Measurements from ENCODE around the gene GSTA4. TPM values are rescaled to one million over a fixed set of nuclear protein-coding genes. Genes with fewer than 3 reads are reported as not detected.

The GSTA4 gene
- total RNA-seq, 2 experiments from 2014 or later = 2.9 to 3.5 TPM

- CTCF ChIA-PET = interaction anchor here (3.8 kb wide), 1 partner anchor 10 kb away, joined by 39 read pairs; the partner anchor contains the start of gene GSTA4
- ATAC-seq = no peak
- Mint-ChIP-seq H3K4me3 (no peak overlapping the region), H3K9me3 (ENCODE audit: insufficient read depth) (no peaks in the 10 kb centered on the region), H3K36me3 (ENCODE audit: low read depth) (peaks cover 11% of the 10 kb centered on the region), H3K27me3 (ENCODE audit: low read depth) (peaks cover 32% of the 10 kb centered on the region), H3K4me1 (ENCODE audit: low read depth) (peaks cover 39% of the 10 kb centered on the region), H3K27ac (no peak overlapping the region)
- POLR2A ChIA-PET = no interaction called here
- no peak for DNase-seq
These were observed 9.9 kb downstream of the GSTA4 start for GRCh38 chr6:52985228-52985627.

- ChIA-PET POLR2A (no interaction called here), CTCF (interaction anchor here (1.3 to 3.8 kb wide), 2 partner anchors 11 to 79 kb away, joined by 3 to 39 read pairs; partner anchors contain the start of gene GSTA4)
- Mint-ChIP-seq H3K36me3 (ENCODE audit: low read depth) (peaks cover 11% of the 10 kb centered on the region), H3K27ac (peak overlapping the region; percentile 66), H3K4me3 (peak overlapping the region; percentile 36), H3K4me1 (ENCODE audit: low read depth) (peaks cover 39% of the 10 kb centered on the region), H3K9me3 (ENCODE audit: insufficient read depth) (no peaks in the 10 kb centered on the region), H3K27me3 (ENCODE audit: low read depth) (peaks cover 30% of the 10 kb centered on the region)
- DNase-seq (peak; percentile 79), ATAC-seq (peak; percentile 89)
These were observed 10.8 kb downstream of the GSTA4 start for GRCh38 chr6:52984247-52984646.

DNA sequence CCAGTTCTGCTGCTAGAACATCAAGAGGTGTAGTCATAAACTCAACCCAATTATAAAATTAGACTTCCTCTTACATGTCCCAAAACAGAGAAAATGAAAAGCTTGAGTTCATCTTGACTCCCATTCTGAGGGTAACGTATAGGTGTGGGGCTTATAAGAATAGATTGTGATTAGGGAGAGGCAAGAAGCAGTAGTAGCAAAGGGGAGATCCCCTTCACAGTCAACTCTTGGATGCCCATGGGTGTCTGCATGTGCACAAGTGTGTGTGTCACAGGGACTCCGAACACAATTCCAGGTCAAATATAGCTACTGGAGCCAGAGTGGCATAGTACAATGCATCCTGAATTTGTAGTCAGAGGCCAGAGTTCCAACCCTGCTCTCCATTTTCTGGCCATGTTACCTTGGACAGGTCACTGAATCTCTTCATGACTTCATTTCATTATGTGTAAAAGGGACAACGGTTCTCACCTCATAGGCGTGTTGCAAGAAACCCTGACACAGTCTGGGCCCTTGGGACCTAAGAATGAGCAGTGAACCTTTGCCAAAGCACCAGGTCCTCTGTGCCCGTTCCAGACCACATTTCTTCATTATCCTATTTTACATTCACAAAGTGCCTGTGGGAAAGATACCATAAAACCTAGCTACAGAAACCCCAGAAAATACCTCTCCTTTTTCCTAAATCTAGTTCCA, 11.8 kb downstream of the GSTA4 start:
- H3K9me3 Mint-ChIP-seq (ENCODE audit: insufficient read depth) = no peaks in the 10 kb centered on the region

GRCh38 chr6:52982680-52983079, 12.4 kb downstream of the GSTA4 start:
- ATAC-seq = no peak
- H3K4me3 Mint-ChIP-seq = no peak overlapping the region
- peaks cover 39% of the 10 kb centered on the region for H3K4me1 Mint-ChIP-seq (ENCODE audit: low read depth)
- DNase-seq = no peak
- peaks cover 11% of the 10 kb centered on the region for H3K36me3 Mint-ChIP-seq (ENCODE audit: low read depth)
- H3K27me3 Mint-ChIP-seq (ENCODE audit: low read depth) = peaks cover 31% of the 10 kb centered on the region
- CTCF ChIA-PET = interaction anchor here (3.8 kb wide), 1 partner anchor 12 kb away, joined by 39 read pairs; the partner anchor contains the start of gene GSTA4
- no peak overlapping the region for H3K27ac Mint-ChIP-seq
- no peaks in the 10 kb centered on the region for H3K9me3 Mint-ChIP-seq (ENCODE audit: insufficient read depth)
- POLR2A ChIA-PET = no interaction called here

More for the DNA sequence above, 11.8 kb downstream of the GSTA4 start:
- Mint-ChIP-seq H3K4me3 (no peak overlapping the region), H3K27ac (peak overlapping the region; percentile 66), H3K4me1 (ENCODE audit: low read depth) (peaks cover 39% of the 10 kb centered on the region), H3K36me3 (ENCODE audit: low read depth) (peaks cover 11% of the 10 kb centered on the region), H3K27me3 (ENCODE audit: low read depth) (peaks cover 29% of the 10 kb centered on the region)
- ChIA-PET CTCF (interaction anchor here (1.3 to 3.8 kb wide), 2 partner anchors 12 to 80 kb away, joined by 3 to 39 read pairs; partner anchors contain the start of gene GSTA4), POLR2A (interaction anchor here (0.6 kb wide), 1 partner anchor 698 kb away, joined by 3 read pairs; no protein-coding TSS in a partner anchor)
- DNase-seq (no peak), ATAC-seq (no peak)

DNA sequence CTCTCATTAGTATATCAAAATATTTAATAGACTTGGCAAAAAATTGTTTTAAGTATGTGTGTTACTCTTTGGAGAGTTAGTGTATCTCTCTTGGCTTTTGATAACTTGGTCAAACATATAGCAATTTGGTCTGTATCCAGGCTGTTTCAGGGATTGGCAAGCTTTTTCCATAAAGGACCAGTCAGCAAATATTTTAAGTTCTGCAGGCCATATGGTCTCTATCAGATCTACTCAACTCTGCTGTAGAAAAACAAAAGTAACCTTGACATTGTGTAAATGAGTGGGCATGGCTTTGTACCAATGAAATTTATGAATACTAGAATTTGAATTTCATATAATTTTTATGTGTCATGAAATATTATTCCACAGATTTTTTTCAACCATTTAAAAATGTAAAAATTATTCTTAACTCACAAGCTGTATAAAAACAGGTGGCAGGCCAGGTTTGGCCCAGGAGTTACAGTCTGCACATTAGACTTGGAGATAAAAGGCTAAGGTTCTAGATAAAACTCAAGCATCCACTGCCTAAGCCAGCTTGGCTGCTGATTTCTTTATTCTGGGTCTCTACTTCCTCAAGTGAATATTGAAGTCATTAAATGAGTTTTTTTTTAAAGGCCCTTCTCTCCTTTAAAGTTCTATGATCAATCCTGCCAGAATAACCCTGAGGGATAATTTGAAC, 13.7 kb downstream of the GSTA4 start:
- Mint-ChIP-seq H3K4me3 (no peak overlapping the region), H3K4me1 (ENCODE audit: low read depth) (peaks cover 46% of the 10 kb centered on the region), H3K36me3 (ENCODE audit: low read depth) (peaks cover 11% of the 10 kb centered on the region), H3K27me3 (ENCODE audit: low read depth) (peaks cover 22% of the 10 kb centered on the region), H3K27ac (no peak overlapping the region), H3K9me3 (ENCODE audit: insufficient read depth) (no peaks in the 10 kb centered on the region)
- POLR2A ChIA-PET = interaction anchor here (0.6 kb wide), 1 partner anchor 379 kb away, joined by 3 read pairs; no protein-coding TSS in a partner anchor
- DNase-seq (no peak), ATAC-seq (no peak)
- CTCF ChIA-PET = no interaction called here

DNA sequence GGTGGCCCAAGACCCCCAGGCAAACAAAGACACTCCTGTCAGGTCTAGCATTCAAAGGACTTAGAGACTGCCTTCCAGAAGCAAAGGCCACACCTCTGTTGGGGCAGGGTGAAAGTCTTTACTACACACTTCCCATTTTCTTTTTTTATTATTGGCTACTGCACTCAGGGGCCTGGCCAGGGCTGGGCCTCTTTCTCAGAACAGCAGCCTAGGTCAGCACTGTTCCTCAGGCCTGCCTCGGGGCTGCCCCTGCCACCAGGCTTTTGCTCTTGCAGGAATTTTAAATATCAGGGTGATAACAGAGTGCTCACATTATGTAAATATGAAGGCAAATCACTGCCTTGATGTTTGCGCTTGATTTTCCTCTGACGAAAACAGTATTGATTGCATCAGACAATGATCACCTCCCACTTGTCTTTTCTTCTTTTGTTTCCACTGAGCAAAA, 18.5 kb downstream of the GSTA4 start:
- Mint-ChIP-seq H3K4me1 (ENCODE audit: low read depth) (peaks cover 13% of the 10 kb centered on the region), H3K9me3 (ENCODE audit: insufficient read depth) (no peaks in the 10 kb centered on the region), H3K4me3 (no peak overlapping the region), H3K27ac (no peak overlapping the region), H3K36me3 (ENCODE audit: low read depth) (peaks cover 4% of the 10 kb centered on the region), H3K27me3 (ENCODE audit: low read depth) (peaks cover 17% of the 10 kb centered on the region)
- POLR2A ChIA-PET = no interaction called here
- CTCF ChIA-PET = no interaction called here
- ATAC-seq = no peak
- no peak for DNase-seq

DNA sequence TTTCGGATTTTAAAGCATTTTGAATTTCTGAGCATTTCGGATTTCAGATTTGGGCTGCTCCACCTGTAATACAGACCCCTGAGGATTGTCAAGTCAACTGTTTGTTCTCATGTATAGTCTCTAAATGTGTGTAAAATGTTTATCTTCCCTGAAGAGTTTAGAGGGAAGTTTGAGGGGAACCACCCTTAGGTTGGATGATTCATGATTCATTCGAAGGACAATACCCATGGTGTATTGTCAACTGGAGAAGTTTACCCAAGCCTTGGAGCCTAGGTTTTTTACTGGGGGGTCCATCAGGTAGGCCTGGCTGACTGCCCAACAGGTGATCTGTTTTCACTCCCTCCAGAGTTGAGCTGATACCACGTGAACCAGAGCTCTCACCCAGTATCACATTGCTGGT, 18.9 kb downstream of the GSTA4 start:
- peaks cover 4% of the 10 kb centered on the region for H3K36me3 Mint-ChIP-seq (ENCODE audit: low read depth)
- POLR2A ChIA-PET = no interaction called here

DNA sequence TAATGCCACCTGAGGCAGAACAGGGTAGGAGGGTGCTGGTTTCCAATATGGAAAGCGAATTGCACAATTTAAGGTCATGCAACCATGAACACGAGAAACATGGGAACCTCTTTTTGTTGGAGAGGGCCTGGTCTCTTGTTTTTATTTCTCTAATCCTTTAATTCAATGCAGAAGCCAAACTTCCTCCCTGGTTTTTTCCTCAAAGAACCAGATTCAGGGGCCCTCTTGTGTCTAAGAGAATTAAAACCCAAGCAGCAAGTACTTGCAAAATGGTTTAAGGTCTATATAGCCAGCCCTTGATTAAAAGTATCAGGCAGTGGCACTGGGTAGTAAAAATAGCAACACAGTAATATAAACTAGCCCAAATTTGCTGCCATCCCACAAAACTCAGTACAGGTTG, 19.5 kb downstream of the GSTA4 start:
- no peak overlapping the region for H3K27ac Mint-ChIP-seq
- CTCF ChIA-PET = no interaction called here
- no peaks in the 10 kb centered on the region for H3K9me3 Mint-ChIP-seq (ENCODE audit: insufficient read depth)
- peaks cover 3% of the 10 kb centered on the region for H3K36me3 Mint-ChIP-seq (ENCODE audit: low read depth)
- peaks cover 16% of the 10 kb centered on the region for H3K27me3 Mint-ChIP-seq (ENCODE audit: low read depth)
- POLR2A ChIA-PET = no interaction called here
- peaks cover 13% of the 10 kb centered on the region for H3K4me1 Mint-ChIP-seq (ENCODE audit: low read depth)
- DNase-seq = no peak
- H3K4me3 Mint-ChIP-seq = no peak overlapping the region
- ATAC-seq = no peak

More for the DNA sequence above, 18.9 kb downstream of the GSTA4 start:
- no peak overlapping the region for H3K4me3 Mint-ChIP-seq
- no peak overlapping the region for H3K27ac Mint-ChIP-seq
- ATAC-seq (no peak), DNase-seq (no peak)
- H3K27me3 Mint-ChIP-seq (ENCODE audit: low read depth) = peaks cover 17% of the 10 kb centered on the region
- peaks cover 13% of the 10 kb centered on the region for H3K4me1 Mint-ChIP-seq (ENCODE audit: low read depth)
- no peaks in the 10 kb centered on the region for H3K9me3 Mint-ChIP-seq (ENCODE audit: insufficient read depth)
- CTCF ChIA-PET = no interaction called here

DNA sequence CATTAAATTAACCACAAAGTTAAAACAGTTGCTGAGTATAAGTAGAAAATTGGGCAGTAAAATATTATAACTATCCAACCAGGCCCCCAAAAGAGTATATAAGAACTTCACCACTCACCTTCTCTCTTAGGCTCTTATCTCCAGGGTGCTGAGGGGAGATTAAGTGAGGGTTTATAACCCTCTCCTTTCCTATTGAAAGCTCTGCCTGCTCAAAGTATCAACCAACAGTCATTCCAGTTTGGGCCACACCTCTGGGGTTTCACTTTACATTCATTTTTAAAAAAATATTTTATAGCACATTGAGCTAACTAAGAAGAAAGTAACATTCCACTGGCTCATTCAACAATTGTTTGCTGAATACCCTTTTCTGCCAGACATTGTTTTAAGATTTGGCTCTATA, 22.1 kb downstream of the GSTA4 start:
- H3K36me3 Mint-ChIP-seq (ENCODE audit: low read depth) = no peaks in the 10 kb centered on the region
- peaks cover 13% of the 10 kb centered on the region for H3K4me1 Mint-ChIP-seq (ENCODE audit: low read depth)
- DNase-seq (no peak), ATAC-seq (no peak)
- ChIA-PET POLR2A (no interaction called here), CTCF (no interaction called here)
- peaks cover 11% of the 10 kb centered on the region for H3K27me3 Mint-ChIP-seq (ENCODE audit: low read depth)
- H3K27ac Mint-ChIP-seq = no peak overlapping the region
- no peaks in the 10 kb centered on the region for H3K9me3 Mint-ChIP-seq (ENCODE audit: insufficient read depth)
- H3K4me3 Mint-ChIP-seq = no peak overlapping the region

DNA sequence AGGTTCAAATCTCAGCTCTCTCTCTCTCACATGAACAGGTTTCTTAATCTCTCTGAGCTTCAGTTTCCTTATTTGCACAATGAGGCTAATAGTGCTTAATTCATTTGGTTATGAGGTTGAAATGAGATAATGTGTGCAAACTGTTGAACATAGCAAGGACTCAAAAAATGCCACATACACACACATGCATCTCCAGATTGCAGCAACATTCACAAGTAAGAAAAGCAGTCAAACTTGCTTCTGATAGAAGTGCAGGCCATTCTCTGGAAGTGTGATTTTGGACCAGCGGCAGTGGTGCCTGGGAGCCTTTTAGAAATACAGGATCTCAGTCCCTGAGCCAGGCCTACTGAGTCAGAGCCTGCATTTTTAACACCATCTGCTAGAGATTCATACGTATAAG, 25.7 kb downstream of the GSTA4 start:
- ATAC-seq (no peak), DNase-seq (no peak)
- no peaks in the 10 kb centered on the region for H3K36me3 Mint-ChIP-seq (ENCODE audit: low read depth)
- ChIA-PET POLR2A (no interaction called here), CTCF (no interaction called here)
- no peaks in the 10 kb centered on the region for H3K4me1 Mint-ChIP-seq (ENCODE audit: low read depth)
- H3K27ac Mint-ChIP-seq = no peak overlapping the region
- H3K9me3 Mint-ChIP-seq (ENCODE audit: insufficient read depth) = no peaks in the 10 kb centered on the region
- peaks cover 9% of the 10 kb centered on the region for H3K27me3 Mint-ChIP-seq (ENCODE audit: low read depth)
- no peak overlapping the region for H3K4me3 Mint-ChIP-seq

GRCh38 chr6:52966101-52966500, 29.0 kb downstream of the GSTA4 start:
- ChIA-PET POLR2A (interaction anchor here (0.6 kb wide), 1 partner anchor 121 kb away, joined by 3 read pairs; no protein-coding TSS in a partner anchor), CTCF (no interaction called here)
- H3K27ac Mint-ChIP-seq = no peak overlapping the region
- no peaks in the 10 kb centered on the region for H3K9me3 Mint-ChIP-seq (ENCODE audit: insufficient read depth)
- H3K4me3 Mint-ChIP-seq = no peak overlapping the region
- H3K4me1 Mint-ChIP-seq (ENCODE audit: low read depth) = no peaks in the 10 kb centered on the region
- ATAC-seq (no peak), DNase-seq (no peak)
- H3K27me3 Mint-ChIP-seq (ENCODE audit: low read depth) = peaks cover 7% of the 10 kb centered on the region
- no peaks in the 10 kb centered on the region for H3K36me3 Mint-ChIP-seq (ENCODE audit: low read depth)

- H3K27me3 Mint-ChIP-seq (ENCODE audit: low read depth) = peaks cover 7% of the 10 kb centered on the region
- H3K36me3 Mint-ChIP-seq (ENCODE audit: low read depth) = no peaks in the 10 kb centered on the region
- no peak for ATAC-seq
- no peaks in the 10 kb centered on the region for H3K9me3 Mint-ChIP-seq (ENCODE audit: insufficient read depth)
- ChIA-PET CTCF (no interaction called here), POLR2A (interaction anchor here (0.6 kb wide), 1 partner anchor 122 kb away, joined by 3 read pairs; no protein-coding TSS in a partner anchor)
- no peak for DNase-seq
- no peaks in the 10 kb centered on the region for H3K4me1 Mint-ChIP-seq (ENCODE audit: low read depth)
- H3K27ac Mint-ChIP-seq = no peak overlapping the region
- H3K4me3 Mint-ChIP-seq = no peak overlapping the region
These were observed 29.7 kb downstream of the GSTA4 start for GRCh38 chr6:52965380-52965779.
